Mucosa of rectum (tissue), 2 donors: Measurements from ENCODE around the gene LRRC19.

Experiments
- H3K27ac ChIP-seq, 2 donors: one replicate each; pipeline ENCODE4 v1.7.0; 2013; ENCODE audit warnings: inconsistent platforms in 2 of 2, low read depth in 2 of 2, low read length in 2 of 2
- H3K27me3 ChIP-seq, 2 donors: one replicate each; pipeline ENCODE4 v1.7.0; 2013; ENCODE audit warnings: low read length in 2 of 2; ENCODE audit not compliant: control insufficient read depth in 2 of 2, insufficient read depth in 2 of 2
- H3K36me3 ChIP-seq, 2 donors: one replicate each; pipeline ENCODE4 v1.7.0; 2013; ENCODE audit warnings: low read length in 2 of 2; ENCODE audit not compliant: control insufficient read depth in 2 of 2, insufficient read depth in 2 of 2
- H3K4me1 ChIP-seq, 2 donors: one replicate each; pipeline ENCODE4 v1.7.0; 2013; ENCODE audit warnings: low read length in 2 of 2, mild to moderate bottlenecking in 1 of 2; ENCODE audit not compliant: control insufficient read depth in 2 of 2, insufficient read depth in 2 of 2
- H3K4me3 ChIP-seq, 2 donors: one replicate each; pipeline ENCODE4 v1.7.0; 2013; ENCODE audit warnings: low read length in 2 of 2
- H3K9ac ChIP-seq, 2 donors: one replicate each; pipeline ENCODE4 v1.7.0; 2013; ENCODE audit warnings: low read length in 2 of 2, low read depth in 1 of 2, mild to moderate bottlenecking in 1 of 2
- H3K9me3 ChIP-seq, 2 donors: one replicate each; pipeline ENCODE4 v1.7.0; 2013; ENCODE audit warnings: low read length in 2 of 2; ENCODE audit not compliant: control insufficient read depth in 2 of 2
- donor health status: healthy.
- donor health status: Normal muscosa, but diverticular disease.

Gene LRRC19

DNA sequence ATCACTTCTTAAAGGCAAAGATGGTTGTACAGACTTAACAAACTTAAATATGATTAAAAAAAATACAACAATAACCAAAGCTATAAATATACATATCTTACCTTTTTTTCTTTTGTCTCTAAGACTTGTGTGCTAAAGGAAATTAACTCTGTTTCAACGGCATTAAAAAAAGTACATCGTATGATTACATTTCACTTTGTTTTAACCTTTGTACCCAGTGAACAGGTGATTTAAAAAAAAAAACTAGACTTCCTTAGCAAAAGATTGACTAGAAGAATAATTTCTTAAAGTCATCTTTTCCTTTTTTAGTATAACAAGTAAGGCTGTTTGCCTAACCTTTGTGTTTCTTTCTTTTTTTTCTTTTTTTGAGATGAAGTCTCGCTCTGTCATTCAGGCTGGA is at the start of gene LRRC19:
Gene LRRC19 (minus strand): TSS at position 182 of the 400 bp plus-strand sequence. CDS start 5,978 bp downstream, outside the sequence.
- H3K36me3 ChIP-seq, result peaks cover 0 to 4% of the 10 kb centered on the region in 2 donors
- peak within 1 kb of the TSS; percentile 74 to 80 for H3K4me3 ChIP-seq
- peak within 1 kb of the TSS; percentile 52 to 66 for H3K9ac ChIP-seq
- H3K27ac ChIP-seq, result peak within 1 kb of the TSS; percentile 80 to 83
- no peaks in the 10 kb centered on the region for H3K27me3 ChIP-seq
- no peaks in the 10 kb centered on the region for H3K9me3 ChIP-seq
- peaks cover 2 to 18% of the 10 kb centered on the region in 2 donors for H3K4me1 ChIP-seq

DNA sequence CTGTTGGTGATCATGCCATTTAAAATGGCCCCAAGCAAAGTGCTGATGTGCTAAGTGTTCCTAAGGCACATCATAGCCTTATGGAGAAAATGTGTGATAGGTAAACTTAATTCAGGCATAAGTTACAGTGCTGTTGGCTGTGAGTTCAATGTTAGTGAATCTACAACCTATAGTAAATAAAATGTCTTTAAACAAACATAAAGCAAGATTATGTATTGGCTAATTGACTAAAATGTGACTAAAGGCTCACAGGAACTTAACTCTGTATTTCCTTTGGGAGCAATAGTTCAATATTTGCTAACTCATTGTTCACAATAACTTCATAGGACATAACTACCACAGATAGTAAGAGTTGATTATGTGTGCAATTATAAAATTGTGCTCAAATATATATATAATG is 49.4 kb upstream of the LRRC19 start:
- no peak overlapping the region for H3K4me3 ChIP-seq
- no peaks in the 10 kb centered on the region for H3K27me3 ChIP-seq
- H3K9ac ChIP-seq, result no peak overlapping the region
- H3K36me3 ChIP-seq, result peaks cover 5 to 6% of the 10 kb centered on the region in 2 donors
- no peaks in the 10 kb centered on the region for H3K9me3 ChIP-seq
- H3K27ac ChIP-seq, result peak overlapping the region in 1 of 2 donors; percentile 17
- peaks cover 5 to 10% of the 10 kb centered on the region in 2 donors for H3K4me1 ChIP-seq

GRCh38 chr9:27054125-27054524 is 48.7 kb upstream of the LRRC19 start:
- Histone ChIP-seq H3K9ac (no peak overlapping the region), H3K4me1 (peaks cover 5 to 10% of the 10 kb centered on the region in 2 donors), H3K36me3 (peaks cover 5 to 6% of the 10 kb centered on the region in 2 donors), H3K27me3 (no peaks in the 10 kb centered on the region), H3K9me3 (no peaks in the 10 kb centered on the region), H3K4me3 (no peak overlapping the region), H3K27ac (no peak overlapping the region)

DNA sequence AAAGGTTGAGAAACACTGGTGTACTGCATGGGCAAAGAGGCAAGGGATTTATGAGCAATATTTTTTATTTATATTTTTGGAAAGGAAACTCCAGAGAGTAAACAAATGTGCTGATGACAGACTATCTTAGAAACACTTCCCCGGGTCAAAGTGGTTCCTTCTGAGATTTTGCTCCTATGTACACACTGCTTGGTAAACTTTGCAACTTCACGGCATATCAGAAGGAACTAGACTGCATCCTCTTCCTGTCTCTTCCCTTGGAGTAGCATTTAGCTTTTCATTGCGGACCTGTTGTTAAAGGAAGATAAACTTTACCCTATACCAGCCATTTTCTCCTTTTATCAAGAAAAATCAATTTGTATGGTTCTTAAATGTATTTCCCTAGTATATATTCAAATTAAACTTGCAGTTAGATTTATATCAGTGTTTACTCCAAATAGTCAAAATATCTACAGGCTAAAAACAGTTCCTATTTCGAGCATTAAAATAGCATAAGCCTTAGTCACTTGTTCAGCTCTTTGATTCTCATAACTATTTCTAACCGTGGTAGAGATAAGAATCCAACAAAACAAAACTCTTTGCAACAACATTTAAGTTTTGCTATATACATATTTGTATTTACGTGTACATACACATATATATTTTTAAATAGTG is 48.0 kb upstream of the LRRC19 start:
- H3K27me3 ChIP-seq, result no peaks in the 10 kb centered on the region
- H3K36me3 ChIP-seq, result peaks cover 5 to 7% of the 10 kb centered on the region in 2 donors

GRCh38 chr9:27047136-27047535 is 41.7 kb upstream of the LRRC19 start:
- H3K4me1 ChIP-seq, result no peaks in the 10 kb centered on the region
- no peaks in the 10 kb centered on the region for H3K9me3 ChIP-seq
- no peak overlapping the region for H3K27ac ChIP-seq
- H3K4me3 ChIP-seq, result no peak overlapping the region
- no peaks in the 10 kb centered on the region for H3K27me3 ChIP-seq
- peaks cover 9 to 19% of the 10 kb centered on the region in 2 donors for H3K36me3 ChIP-seq
- no peak overlapping the region for H3K9ac ChIP-seq

More for the DNA sequence above, 48.0 kb upstream of the LRRC19 start:
- Histone ChIP-seq H3K4me3 (no peak overlapping the region), H3K9me3 (no peaks in the 10 kb centered on the region), H3K9ac (no peak overlapping the region), H3K27ac (no peak overlapping the region), H3K4me1 (peaks cover 5 to 10% of the 10 kb centered on the region in 2 donors)

DNA sequence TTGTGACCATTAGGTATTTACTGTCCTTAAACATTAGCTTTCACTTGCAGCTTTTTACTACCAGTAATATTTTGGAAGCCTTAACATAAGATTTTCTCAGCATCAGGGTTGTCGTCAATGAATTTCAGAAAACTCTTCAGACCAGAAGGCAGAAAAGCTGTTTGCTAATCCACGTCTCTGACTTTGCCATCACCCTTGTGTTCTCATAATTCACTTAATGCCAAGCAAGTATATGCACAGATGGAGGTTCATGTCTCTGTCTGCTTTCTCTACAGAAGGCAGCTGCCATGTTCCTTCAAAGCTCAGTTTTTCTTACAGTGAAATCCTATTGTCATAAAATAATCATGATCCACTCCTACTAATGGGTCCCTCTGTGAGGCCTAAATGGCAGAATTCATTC is 37.7 kb upstream of the LRRC19 start:
- Histone ChIP-seq H3K4me3 (no peak overlapping the region), H3K9ac (no peak overlapping the region), H3K36me3 (peaks cover 5 to 14% of the 10 kb centered on the region in 2 donors), H3K9me3 (no peaks in the 10 kb centered on the region), H3K27me3 (no peaks in the 10 kb centered on the region), H3K27ac (no peak overlapping the region), H3K4me1 (no peaks in the 10 kb centered on the region)

GRCh38 chr9:27042476-27042875 is 37.0 kb upstream of the LRRC19 start:
- peaks cover 8 to 12% of the 10 kb centered on the region in 2 donors for H3K36me3 ChIP-seq
- no peaks in the 10 kb centered on the region for H3K27me3 ChIP-seq
- no peaks in the 10 kb centered on the region for H3K9me3 ChIP-seq
- H3K9ac ChIP-seq, result no peak overlapping the region
- no peak overlapping the region for H3K4me3 ChIP-seq
- no peaks in the 10 kb centered on the region for H3K4me1 ChIP-seq
- H3K27ac ChIP-seq, result no peak overlapping the region

DNA sequence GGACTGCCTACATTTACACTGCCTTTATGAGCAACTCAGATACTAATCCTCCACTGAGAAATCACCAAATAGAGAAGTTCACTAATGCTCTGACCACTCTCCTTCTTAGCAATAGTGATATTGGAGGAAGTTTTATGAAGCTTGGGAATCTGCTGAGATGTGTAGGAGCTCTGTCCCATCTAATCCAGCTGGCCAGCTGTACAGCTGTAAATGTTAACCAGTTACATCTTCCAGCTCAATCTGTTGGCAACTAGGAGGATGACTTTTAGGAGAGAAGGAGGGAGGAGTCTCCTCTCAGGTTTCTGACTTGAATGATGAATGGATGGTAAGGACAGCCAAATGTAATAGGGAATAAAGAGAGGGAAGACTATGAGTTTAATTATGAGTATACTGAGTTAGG is 36.3 kb upstream of the LRRC19 start:
- H3K36me3 ChIP-seq, result peaks cover 11 to 12% of the 10 kb centered on the region in 2 donors
- H3K9ac ChIP-seq, result no peak overlapping the region
- no peak overlapping the region for H3K4me3 ChIP-seq

DNA sequence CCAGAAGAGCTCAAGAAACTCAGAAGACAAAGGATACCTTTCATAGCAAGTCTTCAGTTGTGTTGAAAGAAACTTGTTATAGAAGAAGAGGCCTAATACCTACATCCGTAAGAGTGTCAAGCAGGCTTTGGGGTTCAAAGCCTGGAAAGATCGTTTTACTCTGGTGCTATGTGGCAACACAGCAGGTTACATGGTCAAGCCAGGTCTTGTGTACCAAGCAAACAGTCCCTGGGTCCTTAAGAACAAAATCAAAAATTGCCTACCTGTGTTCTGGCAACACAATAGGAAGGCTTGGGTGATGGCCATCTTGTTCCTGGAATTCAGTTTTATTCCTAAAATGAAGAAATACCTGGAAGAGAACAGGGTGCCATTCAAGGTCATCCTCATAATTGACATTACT is 32.0 kb upstream of the LRRC19 start:
- H3K27me3 ChIP-seq, result no peaks in the 10 kb centered on the region
- H3K9ac ChIP-seq, result no peak overlapping the region
- H3K36me3 ChIP-seq, result peaks cover 7% of the 10 kb centered on the region in 2 donors
- no peak overlapping the region for H3K4me3 ChIP-seq
- H3K27ac ChIP-seq, result no peak overlapping the region
- no peaks in the 10 kb centered on the region for H3K4me1 ChIP-seq
- H3K9me3 ChIP-seq, result no peaks in the 10 kb centered on the region

More for the DNA sequence above, 36.3 kb upstream of the LRRC19 start:
- H3K27ac ChIP-seq, result no peak overlapping the region
- no peaks in the 10 kb centered on the region for H3K4me1 ChIP-seq
- H3K9me3 ChIP-seq, result no peaks in the 10 kb centered on the region
- no peaks in the 10 kb centered on the region for H3K27me3 ChIP-seq

GRCh38 chr9:27033815-27034403 is 28.4 kb upstream of the LRRC19 start:
- Histone ChIP-seq H3K36me3 (peaks cover 7% of the 10 kb centered on the region in 2 donors), H3K27ac (no peak overlapping the region), H3K4me1 (no peaks in the 10 kb centered on the region), H3K9me3 (no peaks in the 10 kb centered on the region), H3K9ac (no peak overlapping the region), H3K4me3 (no peak overlapping the region), H3K27me3 (no peaks in the 10 kb centered on the region)
